H1 (cell line): ENCODE results near the gene FOLR1. TPM values are rescaled to one million over a fixed set of nuclear protein-coding genes. Genes with fewer than 3 reads are reported as not detected.

Experiments
- CTCF ChIA-PET: fragments of 300-600 bp; sonication (Branson Sonifier 250); formaldehyde crosslinking; loops from one replicate; lab custom pipeline; 2021; ENCODE audit not compliant: partially characterized antibody; lab: Charles Lee
- POLR2A ChIA-PET: fragments of 300-600 bp; sonication (Branson Sonifier 250); formaldehyde crosslinking; loops from one replicate; lab custom pipeline; 2021; ENCODE audit warnings: inconsistent platforms; ENCODE audit not compliant: partially characterized antibody; lab: Charles Lee
- DNase-seq, 2 experiments: peaks; one replicate each; pipeline versions ENCODE4 v3.0.0 to v3.0.0-alpha.2; 2010 to 2022; ENCODE audit warnings: low spot score in 2 of 2, low read depth in 1 of 2, mixed read lengths in 1 of 2
- FAIRE-seq: peaks from 2 replicates; lab custom pipeline; 2011; peaks lifted over from hg19 to GRCh38; lab: Jason Lieb, UNC
- H2AFZ ChIP-seq: 2 replicates; pipeline ENCODE4 v1.8.1; 2012; ENCODE audit warnings: low read length, inconsistent platforms
- H2AK5ac ChIP-seq: 2 replicates; pipeline ENCODE4 v1.6.1; 2013; ENCODE audit warnings: low read depth, low read length
- H2BK120ac ChIP-seq: replicated peaks from 2 replicates; pipeline ENCODE3; 2013; ENCODE audit warnings: low read depth, low read length, inconsistent platforms
- H2BK12ac ChIP-seq: 2 replicates; pipeline ENCODE4 v1.6.1; 2013; ENCODE audit warnings: low read depth, low read length
- H2BK15ac ChIP-seq: 2 replicates; pipeline ENCODE4 v1.6.1; 2013; ENCODE audit warnings: low read length
- H2BK20ac ChIP-seq: 2 replicates; pipeline ENCODE4 v1.6.1; 2013; ENCODE audit warnings: low read length
- H2BK5ac ChIP-seq: 2 replicates; pipeline ENCODE4 v1.6.1; 2013; ENCODE audit warnings: low read depth, low read length
- H3K14ac ChIP-seq: 2 replicates; pipeline ENCODE4 v1.6.1; 2013; ENCODE audit warnings: inconsistent platforms; ENCODE audit not compliant: insufficient read length
- H3K18ac ChIP-seq: 2 replicates; pipeline ENCODE4 v1.6.1; 2013; ENCODE audit warnings: low read length; ENCODE audit errors: extremely low read depth
- H3K23ac ChIP-seq: 2 replicates; pipeline ENCODE4 v1.6.1; 2013; ENCODE audit warnings: inconsistent platforms; ENCODE audit not compliant: insufficient read length
- H3K23me2 ChIP-seq: 2 replicates; pipeline ENCODE4 v1.6.1; 2013; ENCODE audit warnings: low read depth, low read length
- H3K27ac ChIP-seq: 2 replicates; pipeline ENCODE4 v1.6.1; 2011; ENCODE audit warnings: low read depth, low read length, inconsistent platforms
- H3K27me3 ChIP-seq, 4 experiments: replicated peaks in 1 of 4; 1 replicate in 1 of 4; 2 replicates in 3 of 4; pipeline versions ENCODE4 v1.6.1 to v1.8.1; 2011 to 2013; ENCODE audit warnings: low read length in 3 of 4, mild to moderate bottlenecking in 3 of 4, inconsistent platforms in 2 of 4, mixed read lengths in 2 of 4, moderate library complexity in 1 of 4; ENCODE audit not compliant: control insufficient read depth in 3 of 4, insufficient read depth in 3 of 4; ENCODE audit errors: extremely low read depth in 1 of 4
- H3K36me3 ChIP-seq, 4 experiments: 2 replicates each; pipeline versions ENCODE4 v1.6.1 to v1.8.1; 2011 to 2013; ENCODE audit warnings: mild to moderate bottlenecking in 4 of 4, low read length in 3 of 4, moderate library complexity in 2 of 4, control low read depth in 1 of 4, inconsistent platforms in 1 of 4; ENCODE audit not compliant: insufficient read depth in 4 of 4, control insufficient read depth in 2 of 4
- H3K4ac ChIP-seq: replicated peaks from 2 replicates; pipeline ENCODE3; 2013; ENCODE audit warnings: low read length, low read depth, mixed read lengths, inconsistent platforms; ENCODE audit not compliant: insufficient read length
- H3K4me1 ChIP-seq, 4 experiments: replicated peaks in 1 of 4; 1 replicate in 1 of 4; 2 replicates in 3 of 4; pipeline versions ENCODE4 v1.6.1 to v1.8.1; 2011 to 2013; ENCODE audit warnings: low read length in 3 of 4, inconsistent platforms in 2 of 4, mixed read lengths in 1 of 4; ENCODE audit not compliant: insufficient read depth in 4 of 4, control insufficient read depth in 3 of 4
- H3K4me2 ChIP-seq, 2 experiments: 2 replicates each; pipeline versions ENCODE4 v1.6.1 to v1.8.1; 2011 to 2013; ENCODE audit warnings: low read depth in 2 of 2, low read length in 2 of 2, control low read depth in 1 of 2, inconsistent platforms in 1 of 2, mild to moderate bottlenecking in 1 of 2; ENCODE audit not compliant: insufficient read depth in 1 of 2
- H3K4me3 ChIP-seq, 4 experiments: fragments of 200-600, 300-600 bp in 1 of 4; sonication (generic), shearing (Covaris generic), sonication (Bioruptor Twin) in 1 of 4; 2 replicates each; pipeline versions ENCODE4 v1.5.1 to v1.8.1; 2011 to 2016; ENCODE audit warnings: low read length in 4 of 4, low read depth in 3 of 4, control low read depth in 2 of 4, inconsistent platforms in 2 of 4, mild to moderate bottlenecking in 2 of 4, mixed read lengths in 1 of 4, moderate library complexity in 1 of 4; ENCODE audit not compliant: insufficient read depth in 2 of 4; ENCODE audit errors: extremely low read depth in 1 of 4
- H3K56ac ChIP-seq: replicated peaks from 2 replicates; pipeline ENCODE3; 2013; ENCODE audit warnings: low read depth, mild to moderate bottlenecking, mixed read lengths, low read length, inconsistent platforms; ENCODE audit not compliant: insufficient read length
- H3K79me1 ChIP-seq: 2 replicates; pipeline ENCODE4 v1.6.1; 2013; ENCODE audit warnings: low read depth, low read length, control low read depth
- H3K79me2 ChIP-seq, 2 experiments: 2 replicates each; pipeline versions ENCODE4 v1.6.1 to v1.8.1; 2012 to 2013; ENCODE audit warnings: low read length in 2 of 2, mild to moderate bottlenecking in 2 of 2, inconsistent platforms in 1 of 2; ENCODE audit not compliant: insufficient read depth in 2 of 2, control insufficient read depth in 1 of 2
- H3K9ac ChIP-seq, 4 experiments: replicated peaks in 1 of 4; 1 replicate in 1 of 4; 2 replicates in 3 of 4; pipeline versions ENCODE4 v1.6.1 to v1.8.1; 2011 to 2013; ENCODE audit warnings: low read depth in 3 of 4, low read length in 3 of 4, control low read depth in 2 of 4, mild to moderate bottlenecking in 2 of 4, moderate library complexity in 2 of 4, inconsistent platforms in 1 of 4; ENCODE audit errors: extremely low read depth in 1 of 4
- H3K9me3 ChIP-seq, 2 experiments: 2 replicates each; pipeline versions ENCODE4 v1.6.1 to v1.8.1; 2012 to 2013; ENCODE audit warnings: mild to moderate bottlenecking in 2 of 2, moderate library complexity in 2 of 2, control low read depth in 1 of 2, inconsistent platforms in 1 of 2, low read depth in 1 of 2, low read length in 1 of 2, mixed read lengths in 1 of 2; ENCODE audit not compliant: insufficient read depth in 2 of 2
- H4K20me1 ChIP-seq, 2 experiments: replicated peaks in 1 of 2; 2 replicates each; pipeline versions ENCODE3 to v1.8.1; 2011 to 2013; ENCODE audit warnings: inconsistent platforms in 2 of 2, low read length in 2 of 2, mild to moderate bottlenecking in 1 of 2; ENCODE audit not compliant: insufficient read depth in 2 of 2, control insufficient read depth in 1 of 2
- H4K5ac ChIP-seq: 2 replicates; pipeline ENCODE4 v1.6.1; 2013; ENCODE audit warnings: low read length, low read depth, mixed read lengths, inconsistent platforms; ENCODE audit not compliant: insufficient read length
- H4K8ac ChIP-seq: 2 replicates; pipeline ENCODE4 v1.8.0; 2013; ENCODE audit warnings: mild to moderate bottlenecking, moderate library complexity, low read length, inconsistent platforms; ENCODE audit not compliant: insufficient read depth; ENCODE audit errors: extremely low read depth
- H4K91ac ChIP-seq: replicated peaks from 2 replicates; pipeline ENCODE3; 2013; ENCODE audit warnings: low read length, mixed read lengths, inconsistent platforms; ENCODE audit not compliant: insufficient read length
- CHD2 ChIP-seq: IDR thresholded peaks from 2 replicates; pipeline ENCODE4 v1.6.1; 2012; ENCODE audit warnings: low read length, improper control_type of control experiment
- JUN ChIP-seq: IDR thresholded peaks from 2 replicates; pipeline ENCODE4 v1.6.1; 2011; ENCODE audit warnings: low read depth, mild to moderate bottlenecking, improper control_type of control experiment, low read length
- MAFK ChIP-seq: IDR thresholded peaks from 2 replicates; pipeline ENCODE4 v1.6.1; 2012; ENCODE audit warnings: low read depth, mild to moderate bottlenecking, improper control_type of control experiment, low read length
- SP1 ChIP-seq: IDR thresholded peaks from 2 replicates; pipeline ENCODE4 v1.6.1; 2011; ENCODE audit warnings: low read depth, low read length
- WGBS, 2 experiments: shearing (Covaris generic) in 1 of 2; methylation state at CpG; one replicate each; pipeline versions ENCODE4 v1.1.6 to v1.1.7; 2013 to 2015; ENCODE audit warnings: low lambda C conversion rate in 2 of 2, mixed read lengths in 2 of 2, inconsistent platforms in 1 of 2, low coverage in 1 of 2, missing lambda C conversion rate in 1 of 2; ENCODE audit not compliant: insufficient replicate concordance in 2 of 2, insufficient coverage in 1 of 2, insufficient read length in 1 of 2; ENCODE audit errors: extremely low coverage in 1 of 2, missing lambda C conversion rate in 1 of 2; 5-methylcytosine and 5-hydroxymethylcytosine counted together
- polyA plus RNA-seq, 7 experiments: library from polyadenylated mRNA; depleted of rRNA in 3 of 7; stranded (reverse) in 5 of 7; unstranded in 2 of 7; fragments of >200 nt in 5 of 7; fragments of 200-250 nt in 2 of 7; gene quantifications; 1 replicate in 5 of 7; 2 replicates in 1 of 7; 4 replicates in 1 of 7; pipeline versions ENCODE4 v1.2.1 to v1.2.3, GENCODE V29; 2011 to 2013; ENCODE audit warnings: missing spikeins in 2 of 7, mixed read lengths in 2 of 7
- total RNA-seq: library from RNA; stranded (reverse); fragmentation: NEBNext Ultra II Directional; extraction: Animal tissue kit (Norgen Biotek cat#: 25700); gene quantifications from 2 replicates; pipeline ENCODE4 v1.2.1, GENCODE V29; 2021

FOLR1 gene
- total and polyA plus RNA-seq, 2 of the 8 experiments (the other 6 are each of a cell fraction or from before 2014, with no cell fraction given): 1.3 TPM; not detected in 1

GRCh38 chr11:72236774-72237111 is 44.8 kb downstream of the FOLR1 start:
- H3K23ac ChIP-seq: no peak overlapping the region
- H3K79me1 ChIP-seq: no peaks in the 10 kb centered on the region
- peaks cover 24 to 34% (median 32%) of the 10 kb centered on the region in 4 experiments for H3K27me3 ChIP-seq
- POLR2A ChIA-PET: interaction anchor here (7.7 kb wide), 1 partner anchor 11 kb away, joined by 160 read pairs; the partner anchor contains the start of gene INPPL1
- H2AK5ac ChIP-seq: no peak overlapping the region
- FAIRE-seq (no peak), DNase-seq (no peak)
- H4K20me1 ChIP-seq: peaks cover 11 to 16% of the 10 kb centered on the region in 2 experiments
- H3K9ac ChIP-seq: no peak overlapping the region
- no peak overlapping the region for H2BK120ac ChIP-seq
- H3K79me2 ChIP-seq: no peaks in the 10 kb centered on the region
- no peak overlapping the region for H3K4me2 ChIP-seq
- no peak overlapping the region for H2BK5ac ChIP-seq
- H4K91ac ChIP-seq: no peak overlapping the region
- CTCF ChIA-PET: interaction anchor here (0.6 to 5.2 kb wide), 19 partner anchors 9 to 222 kb away, joined by 3 to 72 read pairs (median 4); partner anchors contain the start of genes CLPB and INPPL1
- no peak overlapping the region for H3K4me3 ChIP-seq
- no peak overlapping the region for H3K27ac ChIP-seq
- no peak overlapping the region for H2BK15ac ChIP-seq
- no peak overlapping the region for H2BK12ac ChIP-seq
- no peak overlapping the region for H4K8ac ChIP-seq
- no peaks in the 10 kb centered on the region; a peak in 1 of 4 replicates for H3K9me3 ChIP-seq
- no peak overlapping the region for H3K18ac ChIP-seq
- peaks cover 12% of the 10 kb centered on the region; the same call in 1 of the 2 replicates for H3K23me2 ChIP-seq
- H4K5ac ChIP-seq: no peak overlapping the region
- no peak overlapping the region for H3K4ac ChIP-seq
- no peak overlapping the region for H2BK20ac ChIP-seq
- no peak overlapping the region for H2AFZ ChIP-seq
- H3K36me3 ChIP-seq: peaks cover 15 to 40% (median 35%) of the 10 kb centered on the region in 4 experiments; a peak in 7 of 8 replicates
- H3K4me1 ChIP-seq: peaks cover 3 to 29% (median 23%) of the 10 kb centered on the region in 4 experiments
- no peak overlapping the region for H3K14ac ChIP-seq
- no peak overlapping the region for H3K56ac ChIP-seq
- WGBS, 2 experiments: 94% methylated on average over 2 of the region's 2 CpGs; no CpG with 5 or more reads in 1 of the 2 experiments
- TF ChIP-seq CHD2 (no peak), MAFK (no peak), SP1 (no peak), JUN (no peak)
